H9 (cell line): ENCODE measurements around the gene INO80. TPM values are rescaled to one million over a fixed set of nuclear protein-coding genes. Genes with fewer than 3 reads are reported as not detected.

Source experiments
- DNase-seq: peaks from one replicate; pipeline ENCODE4 v3.0.0-alpha.2; 2017
- H2AFZ ChIP-seq: one replicate; pipeline ENCODE4 v1.6.1; 2013; ENCODE audit warnings: mild to moderate bottlenecking, low read length, control low read depth, moderate library complexity
- H2AK5ac ChIP-seq: 2 replicates; pipeline ENCODE4 v1.6.1; 2013; ENCODE audit warnings: low read length, control low read depth, mixed read lengths; ENCODE audit not compliant: insufficient read length
- H2BK120ac ChIP-seq: one replicate; pipeline ENCODE4 v1.6.1; 2013; ENCODE audit warnings: low read depth, mild to moderate bottlenecking, low read length, control low read depth, inconsistent platforms; ENCODE audit not compliant: poor library complexity, severe bottlenecking
- H2BK12ac ChIP-seq: 2 replicates; pipeline ENCODE4 v1.6.1; 2013; ENCODE audit warnings: low read length, control low read depth, mixed read lengths, low read depth; ENCODE audit not compliant: insufficient read length
- H2BK15ac ChIP-seq: 2 replicates; pipeline ENCODE4 v1.6.1; 2013; ENCODE audit warnings: low read depth, low read length, control low read depth
- H2BK20ac ChIP-seq: one replicate; pipeline ENCODE4 v1.6.1; 2013; ENCODE audit warnings: low read depth, mild to moderate bottlenecking, low read length, control low read depth, inconsistent platforms; ENCODE audit not compliant: poor library complexity, severe bottlenecking
- H2BK5ac ChIP-seq: 2 replicates; pipeline ENCODE4 v1.6.1; 2013; ENCODE audit warnings: low read length, control low read depth, mixed read lengths; ENCODE audit not compliant: insufficient read length
- H3K14ac ChIP-seq: 2 replicates; pipeline ENCODE4 v1.6.1; 2013; ENCODE audit warnings: low read length, control low read depth; ENCODE audit not compliant: insufficient read depth
- H3K18ac ChIP-seq: 2 replicates; pipeline ENCODE4 v1.6.1; 2013; ENCODE audit warnings: low read depth, mild to moderate bottlenecking, mixed read lengths, low read length, control low read depth; ENCODE audit not compliant: insufficient read length
- H3K23ac ChIP-seq: 2 replicates; pipeline ENCODE4 v1.6.1; 2013; ENCODE audit warnings: low read length, control low read depth, mixed read lengths, low read depth; ENCODE audit not compliant: insufficient read length
- H3K23me2 ChIP-seq: 2 replicates; pipeline ENCODE4 v1.6.1; 2013; ENCODE audit warnings: low read depth, mild to moderate bottlenecking, mixed read lengths, low read length, control low read depth; ENCODE audit not compliant: insufficient read length, poor library complexity, severe bottlenecking
- H3K27ac ChIP-seq: 2 replicates; pipeline ENCODE4 v1.5.1; 2013; ENCODE audit warnings: low read length, control low read depth, mixed read lengths, low read depth; ENCODE audit not compliant: insufficient read length
- H3K27me3 ChIP-seq: 2 replicates; pipeline ENCODE4 v1.6.1; 2013; ENCODE audit warnings: low read length, control low read depth, inconsistent platforms; ENCODE audit not compliant: insufficient read depth
- H3K4ac ChIP-seq: 2 replicates; pipeline ENCODE4 v1.6.1; 2013; ENCODE audit warnings: low read depth, mild to moderate bottlenecking, control low read depth, inconsistent platforms, low read length, moderate library complexity
- H3K4me1 ChIP-seq: 2 replicates; pipeline ENCODE4 v1.6.1; 2013; ENCODE audit warnings: low read length, control low read depth, inconsistent platforms; ENCODE audit not compliant: insufficient read depth
- H3K4me2 ChIP-seq: 2 replicates; pipeline ENCODE4 v1.6.1; 2013; ENCODE audit warnings: low read length, control low read depth, mixed read lengths; ENCODE audit not compliant: insufficient read length, insufficient read depth
- H3K56ac ChIP-seq: 2 replicates; pipeline ENCODE4 v1.6.1; 2013; ENCODE audit warnings: low read depth, mild to moderate bottlenecking, mixed read lengths, low read length, control low read depth; ENCODE audit not compliant: insufficient read length
- H3K79me1 ChIP-seq: 2 replicates; pipeline ENCODE4 v1.6.1; 2013; ENCODE audit warnings: low read depth, mild to moderate bottlenecking, moderate library complexity, low read length, control low read depth, inconsistent platforms; ENCODE audit not compliant: insufficient read depth, poor library complexity, severe bottlenecking
- H3K79me2 ChIP-seq: 2 replicates; pipeline ENCODE4 v1.6.1; 2013; ENCODE audit warnings: low read length, control low read depth, inconsistent platforms; ENCODE audit not compliant: insufficient read depth
- H3K9ac ChIP-seq: 2 replicates; pipeline ENCODE4 v1.6.1; 2013; ENCODE audit warnings: low read length, control low read depth, mixed read lengths; ENCODE audit not compliant: insufficient read length; ENCODE audit errors: extremely low read depth
- H3K9me3 ChIP-seq: one replicate; pipeline ENCODE4 v1.6.1; 2013; ENCODE audit warnings: low read depth, low read length, inconsistent platforms; ENCODE audit not compliant: control insufficient read depth
- H3T11ph ChIP-seq: one replicate; pipeline ENCODE4 v1.6.1; 2013; ENCODE audit warnings: mild to moderate bottlenecking, low read length, control low read depth, inconsistent platforms
- H4K20me1 ChIP-seq: one replicate; pipeline ENCODE4 v1.6.1; 2013; ENCODE audit not compliant: control insufficient read depth, insufficient read length, insufficient read depth
- H4K5ac ChIP-seq: 2 replicates; pipeline ENCODE4 v1.6.1; 2013; ENCODE audit warnings: low read depth, mild to moderate bottlenecking, mixed read lengths, low read length, control low read depth; ENCODE audit not compliant: insufficient read length
- H4K8ac ChIP-seq: replicated peaks from 2 replicates; pipeline ENCODE4 v1.6.1; 2013; ENCODE audit warnings: low read length, control low read depth, mixed read lengths, low read depth; ENCODE audit not compliant: insufficient read length
- H4K91ac ChIP-seq: 2 replicates; pipeline ENCODE4 v1.6.1; 2013; ENCODE audit warnings: low read depth, mild to moderate bottlenecking, moderate library complexity, mixed read lengths, low read length, control low read depth; ENCODE audit not compliant: insufficient read length
- H3K27ac Mint-ChIP-seq, 3 experiments: 2 replicates in 2 of 3; 3 replicates in 1 of 3; pipeline ENCODE4 v1.8.0; 2020 to 2021; ENCODE audit warnings: mixed read lengths in 3 of 3, mild to moderate bottlenecking in 1 of 3, moderate library complexity in 1 of 3
- H3K27me3 Mint-ChIP-seq: 2 replicates; pipeline ENCODE4 v1.8.0; 2021; ENCODE audit warnings: low read depth, mild to moderate bottlenecking, moderate library complexity, mixed read lengths
- H3K36me3 Mint-ChIP-seq, 3 experiments: 2 replicates in 2 of 3; 3 replicates in 1 of 3; pipeline ENCODE4 v1.8.0; 2020 to 2021; ENCODE audit warnings: low read depth in 3 of 3, mixed read lengths in 3 of 3; ENCODE audit not compliant: insufficient read depth in 1 of 3
- H3K4me1 Mint-ChIP-seq, 2 experiments: 2 replicates each; pipeline ENCODE4 v1.8.0; 2020; ENCODE audit warnings: mixed read lengths in 2 of 2
- H3K4me3 Mint-ChIP-seq, 2 experiments: 2 replicates in 1 of 2; 3 replicates in 1 of 2; pipeline ENCODE4 v1.8.0; 2020 to 2021; ENCODE audit warnings: mild to moderate bottlenecking in 2 of 2, mixed read lengths in 2 of 2, moderate library complexity in 1 of 2
- H3K9me3 Mint-ChIP-seq, 2 experiments: 2 replicates in 1 of 2; 3 replicates in 1 of 2; pipeline ENCODE4 v1.8.0; 2020; ENCODE audit warnings: mild to moderate bottlenecking in 2 of 2, mixed read lengths in 2 of 2, moderate library complexity in 1 of 2
- WGBS: extraction: QIAGEN DNeasy Blood & Tissue Kit; methylation state at CpG from one replicate; pipeline ENCODE4 v1.1.7; 2013; ENCODE audit warnings: missing lambda C conversion rate, low lambda C conversion rate, mixed read lengths; ENCODE audit not compliant: insufficient read length; ENCODE audit errors: extremely low coverage; 5-methylcytosine and 5-hydroxymethylcytosine counted together
- total RNA-seq: library from RNA; stranded (reverse); gene quantifications from 2 replicates; pipeline ENCODE4 v1.2.1, GENCODE V29; 2021
- TF ChIP-seq, protein P1 (sequence below): fragments of 200-600 bp; sonication (generic); conservative IDR thresholded peaks from 3 replicates; pipeline ENCODE4 v1.8.0; 2021; ENCODE audit warnings: antibody characterized with exemption, mild to moderate bottlenecking

INO80 gene
- total RNA-seq, 1 experiment from 2014 or later, result 29.2 TPM

DNA sequence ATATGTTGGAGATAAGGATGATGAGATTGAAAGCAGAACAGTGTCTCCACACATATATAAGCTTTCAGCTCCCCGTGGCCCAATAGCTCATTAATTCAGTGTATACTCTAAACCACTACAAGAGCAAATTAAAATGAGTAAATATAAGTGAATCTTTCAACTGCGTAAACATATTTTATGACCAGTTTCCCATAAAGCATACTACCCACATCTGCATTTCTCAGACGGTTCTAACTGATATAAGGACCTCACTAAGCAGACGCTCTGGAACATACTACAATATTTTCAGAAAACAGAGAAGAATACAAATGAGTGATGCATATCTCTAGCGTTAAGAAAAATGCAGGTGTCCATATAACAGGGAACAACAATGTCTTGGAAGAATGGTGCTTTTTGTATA, 73.2 kb downstream of the INO80 start:
- Mint-ChIP-seq H3K4me1 (no peaks in the 10 kb centered on the region), H3K4me3 (no peak overlapping the region), H3K27ac (no peak overlapping the region), H3K27me3 (no peaks in the 10 kb centered on the region), H3K36me3 (peaks cover 35 to 89% (median 80%) of the 10 kb centered on the region in 3 experiments), H3K9me3 (peaks cover 4 to 9% of the 10 kb centered on the region in 2 experiments; a peak in 4 of 5 replicates)
- no peak overlapping the region for H2BK15ac ChIP-seq
- no peak overlapping the region for H3K9ac ChIP-seq
- no peaks in the 10 kb centered on the region for H3K9me3 ChIP-seq
- H2AFZ ChIP-seq, result no peak overlapping the region
- WGBS, result no CpG with 5 or more reads among the region's 5 CpGs
- no peak overlapping the region for H3K4me2 ChIP-seq
- no peaks in the 10 kb centered on the region for H3K4me1 ChIP-seq
- H4K8ac ChIP-seq, result no peak overlapping the region
- H3K27me3 ChIP-seq, result no peaks in the 10 kb centered on the region
- H3T11ph ChIP-seq, result no peak overlapping the region
- H3K79me1 ChIP-seq, result peaks cover 3% of the 10 kb centered on the region
- no peak overlapping the region for H2BK20ac ChIP-seq
- no peak overlapping the region for H3K27ac ChIP-seq
- H3K14ac ChIP-seq, result no peak overlapping the region
- H4K5ac ChIP-seq, result no peak overlapping the region
- H4K91ac ChIP-seq, result no peak overlapping the region
- no peak overlapping the region for H3K18ac ChIP-seq
- H2BK12ac ChIP-seq, result no peak overlapping the region
- no peak overlapping the region for H3K4ac ChIP-seq
- DNase-seq, result no peak
- no peak overlapping the region for H2BK120ac ChIP-seq
- TF ChIP-seq, protein P1, sequence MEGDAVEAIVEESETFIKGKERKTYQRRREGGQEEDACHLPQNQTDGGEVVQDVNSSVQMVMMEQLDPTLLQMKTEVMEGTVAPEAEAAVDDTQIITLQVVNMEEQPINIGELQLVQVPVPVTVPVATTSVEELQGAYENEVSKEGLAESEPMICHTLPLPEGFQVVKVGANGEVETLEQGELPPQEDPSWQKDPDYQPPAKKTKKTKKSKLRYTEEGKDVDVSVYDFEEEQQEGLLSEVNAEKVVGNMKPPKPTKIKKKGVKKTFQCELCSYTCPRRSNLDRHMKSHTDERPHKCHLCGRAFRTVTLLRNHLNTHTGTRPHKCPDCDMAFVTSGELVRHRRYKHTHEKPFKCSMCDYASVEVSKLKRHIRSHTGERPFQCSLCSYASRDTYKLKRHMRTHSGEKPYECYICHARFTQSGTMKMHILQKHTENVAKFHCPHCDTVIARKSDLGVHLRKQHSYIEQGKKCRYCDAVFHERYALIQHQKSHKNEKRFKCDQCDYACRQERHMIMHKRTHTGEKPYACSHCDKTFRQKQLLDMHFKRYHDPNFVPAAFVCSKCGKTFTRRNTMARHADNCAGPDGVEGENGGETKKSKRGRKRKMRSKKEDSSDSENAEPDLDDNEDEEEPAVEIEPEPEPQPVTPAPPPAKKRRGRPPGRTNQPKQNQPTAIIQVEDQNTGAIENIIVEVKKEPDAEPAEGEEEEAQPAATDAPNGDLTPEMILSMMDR, result no peak
- no peak overlapping the region for H3K56ac ChIP-seq
- no peaks in the 10 kb centered on the region for H3K79me2 ChIP-seq
- H3K23ac ChIP-seq, result no peak overlapping the region
- H2AK5ac ChIP-seq, result no peak overlapping the region
- no peaks in the 10 kb centered on the region for H3K23me2 ChIP-seq
- no peaks in the 10 kb centered on the region for H4K20me1 ChIP-seq
- H2BK5ac ChIP-seq, result no peak overlapping the region
